ENCODE data around the gene E2F8.

DNA sequence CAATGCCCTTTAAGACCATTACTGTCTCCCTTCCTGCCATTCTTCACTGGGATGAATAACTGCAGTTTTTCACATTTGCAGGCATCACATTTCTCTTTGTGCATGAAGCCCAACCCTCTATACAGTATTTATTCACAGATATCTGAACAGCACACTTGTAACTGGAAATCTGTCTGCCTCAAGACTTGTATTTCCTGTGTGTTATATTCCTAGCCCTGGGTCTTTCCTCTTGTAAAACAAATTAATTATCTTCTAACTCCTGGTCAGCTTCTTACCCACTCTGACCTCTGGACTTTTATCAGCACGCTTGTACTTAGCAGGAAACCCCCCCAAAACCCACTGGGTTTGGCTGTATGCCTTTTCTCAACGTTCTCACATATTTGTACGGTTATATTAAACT, 41.0 kb downstream of the E2F8 start:
- no peak for TF ChIP-seq POLR2AphosphoS5 (IDR thresholded peaks at IDR 0.05; ENCODE audit: borderline replicate concordance, low read depth, low read length)
- TF ChIP-seq EZH2 (IDR thresholded peaks at IDR 0.05), result no peak
